GM21737 (cell line): ENCODE results near the gene GORAB.

ENCODE experiments used
- ATAC-seq: cut with Tn5 transposase; IDR thresholded peaks from one replicate; pipeline ENCODE4 v1.9.1; 2021; ENCODE audit warnings: mild to moderate bottlenecking, moderate library complexity; ENCODE audit not compliant: unreplicated experiment

GORAB gene

GRCh38 chr1:170531758-170532657 is at the start of gene GORAB:
Gene GORAB (plus strand): TSS chr1:170532166. CDS start chr1:170532224, 58 bp downstream.
- ATAC-seq = peak; percentile 98

- no peak for ATAC-seq
These were observed 48.9 kb upstream of the GORAB start for GRCh38 chr1:170483051-170483450.

GRCh38 chr1:170487503-170487902 is 44.5 kb upstream of the GORAB start:
- no peak for ATAC-seq

GRCh38 chr1:170491291-170491690 is 40.7 kb upstream of the GORAB start:
- ATAC-seq = no peak

GRCh38 chr1:170494369-170494768 is 37.6 kb upstream of the GORAB start:
- ATAC-seq = no peak

- ATAC-seq = no peak
These were observed 37.0 kb upstream of the GORAB start for GRCh38 chr1:170495006-170495405.

- ATAC-seq = no peak
These were observed 33.1 kb upstream of the GORAB start for GRCh38 chr1:170498876-170499275.

- ATAC-seq = no peak
These were observed 28.3 kb upstream of the GORAB start for GRCh38 chr1:170503665-170504064.

GRCh38 chr1:170510163-170510562 is 21.8 kb upstream of the GORAB start:
- ATAC-seq = no peak

- ATAC-seq = no peak
These were observed 20.9 kb upstream of the GORAB start for GRCh38 chr1:170511038-170511437.

GRCh38 chr1:170513138-170513537 is 18.8 kb upstream of the GORAB start:
- ATAC-seq = no peak

GRCh38 chr1:170518185-170518834 is 13.7 kb upstream of the GORAB start:
- ATAC-seq = no peak

- no peak for ATAC-seq
These were observed 13.0 kb upstream of the GORAB start for GRCh38 chr1:170518965-170519364.

GRCh38 chr1:170520601-170521000 is 11.4 kb upstream of the GORAB start:
- ATAC-seq = no peak

GRCh38 chr1:170521818-170522217 is 10.1 kb upstream of the GORAB start:
- no peak for ATAC-seq

GRCh38 chr1:170530972-170531757 is 801 bp upstream of the GORAB start:
- ATAC-seq = peak; percentile 11

GRCh38 chr1:170533298-170533697 is 1.3 kb downstream of the GORAB start:
- ATAC-seq = no peak

- no peak for ATAC-seq
These were observed 2.7 kb downstream of the GORAB start for GRCh38 chr1:170534626-170535147.

GRCh38 chr1:170535418-170535817 is 3.5 kb downstream of the GORAB start:
- ATAC-seq = no peak

- ATAC-seq = no peak
These were observed 5.1 kb downstream of the GORAB start for GRCh38 chr1:170536924-170537551.
